Jurkat, Clone E6-1 (cell line): Measurements from ENCODE around the gene ALDH9A1.

Source experiments
- DNase-seq: peaks from one replicate; pipeline ENCODE4 v3.0.0-alpha.2; 2011; ENCODE audit warnings: low read depth, low spot score
- H3K4me3 ChIP-seq: 2 replicates; pipeline ENCODE4 v1.5.1; 2011; ENCODE audit warnings: mild to moderate bottlenecking, low read length, control low read depth, moderate library complexity

The ALDH9A1 gene

DNA sequence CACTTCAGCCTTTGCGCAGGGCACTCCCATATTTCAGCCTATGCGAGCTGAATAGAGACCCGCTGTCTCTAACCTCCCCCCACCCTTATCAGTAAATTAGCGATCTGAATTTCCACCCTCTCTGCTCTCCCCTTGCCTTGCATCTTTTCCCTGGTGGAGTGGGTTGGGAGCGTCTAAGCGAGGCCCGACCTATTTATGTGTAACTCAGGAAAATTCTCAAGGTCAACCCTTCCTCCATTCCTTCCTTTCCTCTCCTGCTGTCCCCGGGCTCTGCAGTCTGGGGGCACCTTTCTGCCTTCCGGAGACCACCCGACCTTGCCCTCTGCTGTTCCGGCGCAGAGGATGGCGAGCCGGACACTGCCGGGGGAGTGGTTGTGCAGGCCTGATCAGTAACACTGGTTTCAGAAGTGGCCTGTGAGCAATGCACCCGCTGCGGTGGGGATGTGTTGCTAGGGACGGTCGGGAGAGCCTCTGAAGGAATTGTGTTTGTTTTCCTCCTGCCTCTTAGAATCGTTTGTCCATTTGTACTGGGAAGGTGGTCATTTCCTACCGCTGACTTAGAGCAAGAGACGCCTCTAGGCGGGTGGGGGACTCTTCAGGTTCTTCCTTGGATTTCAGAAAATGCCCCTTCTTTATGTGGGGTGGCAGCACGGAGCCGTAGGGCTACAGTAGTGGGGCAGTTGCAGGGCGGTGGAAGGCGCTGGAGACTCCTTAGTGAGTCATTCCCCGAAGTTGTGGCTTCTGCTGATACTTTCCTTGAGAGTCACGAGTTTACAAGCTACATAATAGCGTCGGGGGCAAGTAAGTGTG is 66.8 kb downstream of the ALDH9A1 start:
- H3K4me3 ChIP-seq: peak overlapping the region; percentile 89
- DNase-seq: no peak

DNA sequence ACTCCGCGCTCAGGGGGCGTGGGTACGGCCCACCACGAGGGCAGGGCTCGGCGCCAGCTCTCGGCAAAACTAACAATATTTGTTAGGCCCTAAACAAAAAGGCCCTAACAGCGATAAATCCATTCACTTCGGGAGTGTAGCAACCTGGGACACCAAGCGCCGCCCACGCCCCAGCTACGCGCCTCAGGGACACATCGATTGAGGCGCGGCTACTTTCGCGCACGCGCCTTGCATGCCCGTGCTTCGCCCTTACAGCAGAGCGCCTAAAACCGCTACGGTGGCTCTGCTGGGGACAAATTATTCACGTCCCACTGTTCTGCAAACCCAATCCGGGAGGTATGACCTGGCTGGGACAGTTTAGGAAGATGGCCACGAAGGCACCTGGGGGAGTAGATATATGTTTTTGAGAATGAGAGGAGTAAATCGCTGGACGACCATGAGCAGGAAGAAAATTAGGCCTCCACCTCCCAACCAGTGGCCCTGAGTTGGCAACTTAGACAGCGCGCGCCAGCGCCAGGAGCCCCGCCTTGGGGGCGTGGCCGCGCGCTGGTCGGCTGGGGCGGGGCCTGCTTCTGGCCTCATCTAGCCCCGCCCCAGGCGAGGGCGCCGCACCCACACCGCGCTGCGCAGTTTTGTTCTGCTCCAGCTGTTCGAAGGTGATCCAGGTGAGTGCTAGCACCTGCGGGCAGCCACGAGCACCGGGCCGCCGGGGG is 67.6 kb downstream of the ALDH9A1 start, which contains the start of gene MGST3:
Gene MGST3 (plus strand): TSS at position 606 of the 713 bp plus-strand sequence. CDS start 18,614 bp downstream, outside the sequence.
- H3K4me3 ChIP-seq: peak within 1 kb of the TSS; percentile 89
- DNase-seq: peak; percentile 96

DNA sequence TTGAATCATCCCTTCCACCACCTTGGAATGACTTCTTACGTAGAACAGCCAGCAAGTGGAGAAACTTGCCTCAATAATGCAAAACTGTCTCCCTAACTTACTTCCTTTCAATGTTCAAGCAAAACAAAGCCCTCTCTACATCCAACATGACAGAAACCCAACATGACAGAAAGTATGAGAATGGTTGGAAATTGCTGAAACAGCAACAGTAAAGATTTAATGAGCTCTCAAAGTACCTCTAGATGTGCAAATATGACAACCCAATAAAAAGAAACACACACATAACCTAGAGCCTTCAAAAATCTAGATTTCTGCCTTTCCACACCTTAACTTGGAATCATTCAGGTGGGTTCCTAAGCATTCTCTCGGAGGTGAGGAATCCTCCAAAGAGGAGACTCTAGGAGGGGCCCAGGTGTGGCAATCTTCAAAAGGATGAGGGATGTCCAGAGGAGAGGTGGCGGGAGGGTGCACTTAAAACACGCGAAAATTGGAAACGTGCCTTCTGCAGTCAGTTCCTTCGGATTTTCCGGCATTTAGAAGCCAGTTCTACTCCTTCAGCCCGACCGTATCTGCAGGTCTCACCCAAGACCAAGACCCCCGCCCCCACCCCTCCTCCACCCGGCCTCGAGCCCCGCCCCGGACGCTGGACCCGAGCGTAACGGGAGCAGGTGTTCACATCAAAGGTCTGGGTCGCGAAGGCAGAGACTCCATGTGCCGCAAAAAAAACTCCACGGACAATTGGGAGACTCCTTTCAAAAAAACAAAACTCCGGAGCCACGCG is 68.3 kb downstream of the ALDH9A1 start:
- no peak for DNase-seq
- peak overlapping the region; percentile 89 for H3K4me3 ChIP-seq

DNA sequence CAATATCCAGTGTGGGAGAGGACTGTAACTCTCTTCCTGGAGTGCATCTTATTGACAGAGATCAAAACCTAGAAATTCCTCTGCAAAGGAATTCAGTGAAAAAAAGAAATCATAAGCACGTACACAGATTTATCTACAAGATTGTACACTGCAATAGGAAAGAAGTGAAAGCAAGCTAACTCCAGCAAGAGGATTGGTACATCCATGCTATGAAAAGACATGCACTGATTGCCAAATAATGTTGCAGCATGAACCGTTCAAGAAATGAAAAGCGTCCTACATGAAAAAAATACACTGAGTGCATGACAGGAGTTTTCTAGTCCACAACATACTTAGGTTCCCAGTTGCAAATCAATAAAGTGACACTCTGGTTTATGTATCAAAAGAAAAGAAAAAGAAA is 69.2 kb downstream of the ALDH9A1 start:
- no peak for DNase-seq
- H3K4me3 ChIP-seq: no peak overlapping the region

DNA sequence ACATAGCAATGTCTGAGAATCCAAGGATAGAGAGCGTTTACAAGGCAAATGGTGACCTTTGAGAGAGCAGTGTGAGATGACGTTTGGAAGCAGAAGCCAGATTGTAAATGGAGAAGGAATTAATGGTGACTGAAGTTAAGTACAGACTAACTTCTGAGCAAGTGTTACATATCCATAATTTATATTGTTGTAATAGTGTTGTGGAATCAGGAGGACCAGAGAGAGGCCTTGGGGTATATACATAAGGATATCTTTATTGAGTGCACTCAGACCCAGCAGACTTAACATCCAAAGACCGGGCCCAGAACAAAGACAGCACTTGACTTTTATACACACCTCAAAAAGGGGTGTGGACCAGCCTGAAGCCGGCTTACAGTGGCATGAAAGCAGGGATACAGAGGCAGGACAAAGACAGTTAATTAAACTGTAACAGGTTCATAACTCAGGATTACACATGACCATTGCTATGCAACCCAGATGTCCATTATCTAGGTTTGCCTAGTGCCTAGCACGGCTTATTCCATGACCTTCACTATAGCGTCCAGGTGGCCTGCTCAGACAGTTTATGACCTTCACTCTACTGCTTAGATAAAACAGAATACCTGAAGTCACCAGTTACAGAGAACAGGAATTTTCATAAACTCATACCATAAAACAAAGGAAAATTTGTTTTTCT is 70.1 kb downstream of the ALDH9A1 start:
- DNase-seq: no peak
- no peak overlapping the region for H3K4me3 ChIP-seq

DNA sequence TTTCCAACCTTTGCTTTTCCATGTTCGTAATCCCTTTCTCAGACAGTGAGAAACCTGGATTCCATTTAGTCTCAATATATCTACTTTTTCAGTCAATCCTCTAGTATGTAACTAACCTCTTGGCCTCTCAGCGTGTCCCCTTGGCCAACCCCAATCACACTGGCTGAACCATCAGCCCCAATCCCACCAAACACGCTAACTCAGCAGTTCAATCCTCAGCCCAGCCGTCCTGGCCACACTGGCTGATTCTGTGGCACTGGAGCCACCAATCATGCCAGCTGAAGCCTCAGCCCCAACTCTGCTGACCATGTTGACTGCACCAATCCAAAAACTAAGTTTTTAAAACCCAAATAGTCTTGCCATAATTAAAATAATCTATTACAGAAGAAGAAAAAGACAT is 73.9 kb downstream of the ALDH9A1 start:
- DNase-seq: no peak
- H3K4me3 ChIP-seq: no peak overlapping the region

DNA sequence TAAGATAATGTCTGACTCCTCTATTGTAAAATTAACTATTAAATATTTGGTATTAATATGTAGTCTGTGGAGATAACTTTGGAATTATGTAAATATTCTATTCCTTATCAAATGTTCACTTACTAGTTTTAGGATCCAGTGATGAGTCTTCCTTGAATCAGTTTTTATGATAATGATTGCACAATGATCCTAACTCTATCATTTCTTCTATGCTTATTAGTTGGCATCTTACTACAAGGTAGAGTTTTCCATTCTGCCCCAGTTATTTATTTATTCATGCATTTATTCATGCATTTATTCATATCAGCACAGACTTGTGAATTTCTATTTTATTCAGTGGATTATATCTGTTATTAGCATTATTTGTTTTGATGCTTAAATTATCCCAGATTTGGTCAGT is 74.7 kb downstream of the ALDH9A1 start:
- H3K4me3 ChIP-seq: no peak overlapping the region
- no peak for DNase-seq

DNA sequence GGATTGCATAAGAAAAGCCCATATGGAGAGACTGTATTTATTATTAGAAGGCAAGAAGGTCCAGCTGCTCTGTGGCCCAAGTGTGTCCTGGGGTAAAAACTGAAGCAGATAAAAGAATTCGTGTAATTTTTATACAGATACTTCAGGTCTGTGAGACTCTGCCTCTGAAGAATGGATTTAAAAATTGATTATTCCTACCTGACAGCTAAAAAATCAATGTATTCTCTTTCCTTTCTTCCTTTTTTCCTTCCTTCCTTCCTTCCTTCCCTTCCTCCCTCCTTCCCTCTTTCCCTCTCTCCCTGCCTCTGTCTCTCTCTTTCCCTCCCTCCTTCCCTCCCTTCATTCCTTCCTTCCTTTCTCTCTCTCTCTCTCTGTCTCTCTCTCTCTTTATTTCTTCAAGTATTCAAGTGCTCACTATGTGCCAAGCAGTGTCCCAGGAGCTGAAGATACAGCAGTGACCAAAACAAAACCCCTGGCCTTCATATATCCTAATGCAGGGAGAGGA is 78.7 kb downstream of the ALDH9A1 start:
- no peak for DNase-seq
- no peak overlapping the region for H3K4me3 ChIP-seq

DNA sequence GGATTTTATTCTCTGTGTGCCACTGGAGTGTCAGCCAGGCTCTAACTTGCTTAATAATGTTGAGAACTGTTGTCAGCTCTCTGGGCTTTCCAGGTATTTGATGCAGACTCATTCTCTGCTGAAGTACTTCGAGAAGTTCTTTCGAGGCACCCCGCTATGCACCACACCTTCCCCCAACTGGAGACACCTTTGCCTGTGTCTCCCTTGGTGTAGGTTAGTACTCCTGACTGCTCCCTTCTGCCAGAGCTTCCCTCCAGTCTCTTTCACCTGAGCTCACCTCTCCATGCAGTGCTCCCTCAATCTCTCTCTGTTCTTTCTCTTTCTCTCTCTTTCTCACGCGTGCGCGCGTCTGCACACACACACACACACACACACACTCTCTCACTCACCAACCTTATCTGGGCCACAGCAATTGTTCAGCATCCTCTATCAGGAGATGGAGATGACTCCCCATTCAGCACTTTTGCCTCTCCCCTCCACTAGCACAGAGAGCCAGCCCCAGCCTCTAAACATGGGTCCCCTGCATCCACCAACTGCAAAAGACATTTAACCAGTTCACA is 81.3 kb downstream of the ALDH9A1 start:
- no peak overlapping the region for H3K4me3 ChIP-seq
- DNase-seq: no peak

DNA sequence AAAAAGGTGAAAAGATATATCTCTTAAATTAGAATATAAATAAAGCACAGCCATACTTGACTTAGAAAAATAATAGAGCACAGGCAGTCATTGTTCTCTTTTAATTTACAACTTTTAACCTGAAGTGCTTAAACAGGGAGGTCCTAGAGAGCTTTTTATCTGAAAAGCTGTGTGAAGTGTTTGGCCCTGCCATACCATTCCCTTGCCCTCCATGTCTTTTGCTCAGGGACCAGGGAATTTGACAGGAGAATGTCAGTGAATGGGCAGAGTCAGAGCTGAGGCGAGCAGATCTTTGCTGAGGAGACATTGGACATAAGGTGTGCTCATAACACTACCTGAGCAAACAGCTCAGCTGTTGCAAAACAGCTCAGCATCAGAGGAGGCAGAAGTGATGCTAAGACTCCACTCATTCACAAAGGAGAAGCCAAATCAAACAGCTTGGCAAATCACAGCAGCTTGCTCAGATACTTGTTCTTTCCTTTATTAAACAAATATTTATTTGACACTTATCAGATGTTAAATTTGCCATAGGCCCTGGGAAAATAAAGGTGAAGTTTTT is 82.2 kb downstream of the ALDH9A1 start:
- H3K4me3 ChIP-seq: no peak overlapping the region
- no peak for DNase-seq
